ENCODE measurements around the gene AQP2.

DNA sequence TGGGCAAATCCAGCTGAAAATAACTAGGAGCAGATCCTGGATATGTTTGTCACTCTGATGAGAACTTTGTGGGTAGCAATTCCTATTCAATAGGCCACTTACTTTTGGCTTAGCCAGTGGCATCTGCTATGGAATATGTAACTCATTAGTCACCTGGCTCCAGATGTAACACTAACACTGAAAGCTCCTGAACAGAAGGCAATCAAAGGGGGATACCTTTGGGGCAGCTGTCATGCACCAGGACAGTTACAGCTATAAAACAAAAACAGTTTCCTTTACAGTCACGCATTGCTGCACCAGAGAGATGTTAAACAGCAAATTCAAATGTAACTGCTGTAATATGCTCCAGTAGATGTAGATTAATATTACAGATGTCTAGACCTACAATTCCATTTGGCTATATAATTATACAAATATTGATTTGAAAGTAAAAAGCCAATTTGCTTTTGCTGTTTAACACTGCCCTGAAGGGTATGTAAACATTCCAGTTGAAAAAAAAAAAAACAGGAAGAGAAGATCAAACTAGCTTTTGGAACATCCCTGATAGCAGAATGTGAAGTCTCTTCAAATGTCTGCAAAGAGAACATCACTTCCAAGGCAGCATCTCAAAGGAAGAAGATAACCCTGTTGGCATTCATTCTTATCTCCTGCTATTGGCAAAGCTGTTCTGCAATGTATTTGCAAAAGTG lies 56.4 kb downstream of the AQP2 start:
- TF ChIP-seq, protein P1, sequence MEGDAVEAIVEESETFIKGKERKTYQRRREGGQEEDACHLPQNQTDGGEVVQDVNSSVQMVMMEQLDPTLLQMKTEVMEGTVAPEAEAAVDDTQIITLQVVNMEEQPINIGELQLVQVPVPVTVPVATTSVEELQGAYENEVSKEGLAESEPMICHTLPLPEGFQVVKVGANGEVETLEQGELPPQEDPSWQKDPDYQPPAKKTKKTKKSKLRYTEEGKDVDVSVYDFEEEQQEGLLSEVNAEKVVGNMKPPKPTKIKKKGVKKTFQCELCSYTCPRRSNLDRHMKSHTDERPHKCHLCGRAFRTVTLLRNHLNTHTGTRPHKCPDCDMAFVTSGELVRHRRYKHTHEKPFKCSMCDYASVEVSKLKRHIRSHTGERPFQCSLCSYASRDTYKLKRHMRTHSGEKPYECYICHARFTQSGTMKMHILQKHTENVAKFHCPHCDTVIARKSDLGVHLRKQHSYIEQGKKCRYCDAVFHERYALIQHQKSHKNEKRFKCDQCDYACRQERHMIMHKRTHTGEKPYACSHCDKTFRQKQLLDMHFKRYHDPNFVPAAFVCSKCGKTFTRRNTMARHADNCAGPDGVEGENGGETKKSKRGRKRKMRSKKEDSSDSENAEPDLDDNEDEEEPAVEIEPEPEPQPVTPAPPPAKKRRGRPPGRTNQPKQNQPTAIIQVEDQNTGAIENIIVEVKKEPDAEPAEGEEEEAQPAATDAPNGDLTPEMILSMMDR (IDR thresholded peaks at IDR 0.05): no peak
- no peak for TF ChIP-seq POLR2AphosphoS5 (IDR thresholded peaks at IDR 0.05)
- TF ChIP-seq EP300 (IDR thresholded peaks at IDR 0.05): no peak
- no peak for TF ChIP-seq POLR2A (IDR thresholded peaks at IDR 0.05)
